GM08714 (cell line): ENCODE data around the gene SUPT3H.
"Not testable (repeated sequence)": the region's sequence is repeated elsewhere in the genome, so short reads cannot be mapped to it uniquely, and the experiment has no call there.

Experiments used
- H3K4me3 ChIP-seq: fragments of 200-500 bp; sonication (Bioruptor generic); 2 replicates; pipeline ENCODE4 v1.5.1; 2014; ENCODE audit warnings: mild to moderate bottlenecking, low read length, inconsistent platforms
- ZNF274 ChIP-seq: IDR thresholded peaks from 2 replicates; pipeline ENCODE4 v1.6.1; 2012; ENCODE audit warnings: mild to moderate bottlenecking, low read depth, low read length

Gene SUPT3H

GRCh38 chr6:45278367-45278766, 99.4 kb downstream of the SUPT3H start:
- no peak for TF ChIP-seq ZNF274

GRCh38 chr6:45277741-45278140, 100.0 kb downstream of the SUPT3H start:
- H3K4me3 ChIP-seq: not testable (repeated sequence)

More at GRCh38 chr6:45278367-45278766, 99.4 kb downstream of the SUPT3H start:
- H3K4me3 ChIP-seq: no peak overlapping the region

GRCh38 chr6:45275358-45275757, 102.4 kb downstream of the SUPT3H start:
- no peak for TF ChIP-seq ZNF274
- no peak overlapping the region for H3K4me3 ChIP-seq

- no peak for TF ChIP-seq ZNF274
- no peak overlapping the region for H3K4me3 ChIP-seq
Observed at GRCh38 chr6:45272626-45273025, 105.1 kb downstream of the SUPT3H start.

GRCh38 chr6:45265246-45265645, 112.5 kb downstream of the SUPT3H start:
- H3K4me3 ChIP-seq: no peak overlapping the region
- no peak for TF ChIP-seq ZNF274

DNA sequence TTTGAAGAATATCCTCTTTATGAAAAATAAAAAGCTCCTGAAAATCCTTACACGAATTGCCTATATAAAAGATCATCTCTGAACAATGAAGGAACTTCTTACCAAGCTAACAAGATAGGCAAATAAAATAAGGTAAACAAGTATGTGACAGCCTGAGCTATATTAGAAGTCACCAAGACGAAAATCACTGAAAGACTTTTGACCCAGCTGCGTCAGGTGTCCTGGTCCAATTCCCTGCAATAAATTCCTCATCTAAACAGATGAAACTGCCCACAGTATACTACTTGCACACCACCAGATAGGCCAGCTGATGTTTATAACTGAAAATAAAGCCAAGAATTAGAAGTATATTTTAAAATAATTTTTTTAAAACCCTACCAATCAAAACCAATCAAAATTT, 117.0 kb downstream of the SUPT3H start:
- TF ChIP-seq ZNF274: no peak
- no peak overlapping the region for H3K4me3 ChIP-seq

GRCh38 chr6:45256697-45257695, 120.7 kb downstream of the SUPT3H start:
- no peak overlapping the region for H3K4me3 ChIP-seq
- TF ChIP-seq ZNF274: no peak

DNA sequence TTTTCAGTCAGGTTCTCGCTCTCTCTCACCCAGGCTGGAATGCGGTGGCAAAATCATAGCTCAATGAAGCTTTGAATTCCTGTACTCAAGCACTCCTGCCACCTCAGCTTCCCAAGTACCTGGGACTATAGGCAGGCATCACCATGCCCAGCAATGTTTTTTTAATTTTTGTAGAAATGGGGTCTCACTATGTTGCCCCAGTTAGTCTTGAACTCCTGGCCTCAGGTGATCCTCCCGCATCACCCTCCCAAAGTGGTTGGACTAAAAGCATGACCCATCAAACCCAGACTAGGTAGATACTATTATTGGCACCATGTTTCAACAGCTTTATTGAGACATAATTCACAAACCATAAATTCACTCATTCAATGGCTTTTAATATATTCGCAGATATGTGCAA, 122.3 kb downstream of the SUPT3H start:
- H3K4me3 ChIP-seq: no peak overlapping the region
- no peak for TF ChIP-seq ZNF274

DNA sequence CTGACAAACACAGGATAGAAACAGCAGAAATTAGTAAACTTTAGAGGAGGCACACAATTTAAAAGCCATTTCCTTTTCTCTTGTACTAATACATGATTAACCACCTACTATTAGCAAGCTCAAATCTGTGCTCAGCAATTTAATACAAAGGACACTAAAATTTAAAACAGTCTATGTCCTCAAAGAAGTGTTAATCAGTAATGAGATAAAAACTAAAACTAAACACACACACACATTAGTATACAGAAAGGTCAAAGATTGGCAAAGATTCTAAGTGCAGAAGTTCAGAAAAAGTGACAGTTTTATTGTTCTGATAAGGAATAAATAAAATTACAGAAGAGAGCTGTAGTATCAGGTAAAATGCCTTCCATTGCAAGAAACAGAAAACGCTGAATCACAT, 123.5 kb downstream of the SUPT3H start:
- no peak for TF ChIP-seq ZNF274
- H3K4me3 ChIP-seq: no peak overlapping the region

GRCh38 chr6:45253453-45253852, 124.3 kb downstream of the SUPT3H start:
- no peak overlapping the region for H3K4me3 ChIP-seq
- TF ChIP-seq ZNF274: no peak

GRCh38 chr6:45231660-45232059, 146.1 kb downstream of the SUPT3H start:
- no peak for TF ChIP-seq ZNF274
- no peak overlapping the region for H3K4me3 ChIP-seq

DNA sequence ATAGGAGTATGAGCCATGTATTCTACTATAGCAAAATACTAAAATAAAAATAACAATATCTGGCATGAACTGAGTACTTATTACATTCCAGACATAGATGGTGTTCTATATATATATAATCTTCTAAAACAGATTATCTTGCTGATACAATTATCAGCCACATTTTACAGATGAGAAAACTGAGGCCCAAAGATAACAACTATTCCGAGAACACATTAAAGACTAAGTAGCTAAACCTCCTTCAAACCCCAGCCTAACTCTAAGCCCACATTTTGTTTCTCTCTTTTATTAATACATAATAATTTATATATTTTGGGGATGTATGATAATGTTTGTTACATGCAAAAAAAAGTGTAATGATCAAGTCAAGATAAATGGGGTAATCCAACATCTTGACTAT, 148.3 kb downstream of the SUPT3H start:
- no peak overlapping the region for H3K4me3 ChIP-seq
- no peak for TF ChIP-seq ZNF274

- H3K4me3 ChIP-seq: no peak overlapping the region
- TF ChIP-seq ZNF274: no peak
Observed at GRCh38 chr6:45226081-45226480, 151.7 kb downstream of the SUPT3H start.

DNA sequence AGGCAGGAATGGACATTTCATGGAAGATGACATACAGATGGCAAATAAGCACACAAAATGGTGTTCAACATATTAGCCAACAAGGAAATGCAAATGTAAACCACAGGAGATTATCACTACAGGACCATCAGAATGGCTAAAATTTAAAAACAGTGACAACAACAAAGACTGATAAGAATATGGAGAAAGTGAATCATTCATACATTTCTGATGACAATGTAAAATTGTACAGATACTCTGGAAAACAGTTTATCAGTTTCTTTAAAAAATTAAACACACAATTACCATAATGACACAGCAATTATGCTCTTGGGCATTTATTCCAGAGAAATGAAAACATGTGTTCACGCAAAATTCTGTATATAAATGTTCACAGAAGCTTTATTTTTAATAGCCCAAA, 155.4 kb downstream of the SUPT3H start:
- no peak for TF ChIP-seq ZNF274
- no peak overlapping the region for H3K4me3 ChIP-seq

GRCh38 chr6:45215759-45216158, 162.0 kb downstream of the SUPT3H start:
- TF ChIP-seq ZNF274: no peak
- H3K4me3 ChIP-seq: no peak overlapping the region

DNA sequence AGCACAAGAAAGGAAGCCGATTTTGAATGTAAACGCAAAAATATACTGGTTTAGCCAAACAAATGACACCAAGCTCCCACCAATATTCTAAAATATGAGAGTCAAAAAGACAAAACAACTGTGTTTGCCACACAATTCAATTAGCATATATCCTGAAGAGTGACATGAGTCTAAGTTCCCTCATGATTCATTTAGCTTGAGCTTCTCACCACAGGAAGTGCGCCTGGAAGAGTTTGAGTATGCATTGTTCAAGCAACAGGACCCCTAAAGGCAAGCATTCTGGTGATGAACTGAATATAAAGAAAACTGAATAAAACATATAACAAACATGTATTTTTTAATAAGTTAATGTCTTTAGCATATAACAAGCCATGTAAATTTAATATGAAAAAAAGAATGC, 164.8 kb downstream of the SUPT3H start:
- no peak overlapping the region for H3K4me3 ChIP-seq
- no peak for TF ChIP-seq ZNF274

- no peak for TF ChIP-seq ZNF274
- no peak overlapping the region for H3K4me3 ChIP-seq
Observed at GRCh38 chr6:45209762-45210161, 168.0 kb downstream of the SUPT3H start.
